Fibroblast of lung (primary cell): Measurements from ENCODE around the gene CHFR. TPM values are rescaled to one million over a fixed set of nuclear protein-coding genes. Genes with fewer than 3 reads are reported as not detected.
"Not testable (repeated sequence)": the region's sequence is repeated elsewhere in the genome, so short reads cannot be mapped to it uniquely, and the experiment has no call there.

Experiments
- DNase-seq, 2 donors: peaks; one replicate each; pipeline versions ENCODE4 v3.0.0 to v3.0.0-alpha.2; 2010; ENCODE audit warnings: low read depth in 2 of 2
- H2AFZ ChIP-seq: 2 replicates; pipeline ENCODE4 v1.5.1; 2012; ENCODE audit warnings: low read length, control low read depth, inconsistent platforms
- H3K27ac ChIP-seq: 2 replicates; pipeline ENCODE4 v1.5.1; 2011; ENCODE audit warnings: low read length, control low read depth; ENCODE audit not compliant: insufficient read depth
- H3K27me3 ChIP-seq: 2 replicates; pipeline ENCODE4 v1.5.1; 2011; ENCODE audit warnings: mild to moderate bottlenecking, low read length; ENCODE audit not compliant: control insufficient read depth, insufficient read depth
- H3K36me3 ChIP-seq: 2 replicates; pipeline ENCODE4 v1.5.1; 2011; ENCODE audit warnings: low read length; ENCODE audit not compliant: control insufficient read depth, insufficient read depth
- H3K4me1 ChIP-seq: 2 replicates; pipeline ENCODE4 v1.5.1; 2011; ENCODE audit warnings: low read length; ENCODE audit not compliant: control insufficient read depth, insufficient read depth; ENCODE audit errors: extremely low read depth
- H3K4me2 ChIP-seq: 2 replicates; pipeline ENCODE4 v1.5.1; 2011; ENCODE audit warnings: low read length, control low read depth; ENCODE audit not compliant: insufficient read depth; ENCODE audit errors: extremely low read depth
- H3K4me3 ChIP-seq, 4 experiments: fragments of 200-600 bp in 1 of 4; sonication (generic) in 1 of 4; replicated peaks in 1 of 4; 2 replicates each; pipeline ENCODE4 v1.5.1; 2011 to 2016; ENCODE audit warnings: low read length in 4 of 4, low read depth in 3 of 4, mild to moderate bottlenecking in 3 of 4, control low read depth in 2 of 4, inconsistent platforms in 1 of 4, mixed read lengths in 1 of 4; ENCODE audit not compliant: insufficient read depth in 1 of 4; ENCODE audit errors: control extremely low read depth in 1 of 4
- H3K79me2 ChIP-seq: 2 replicates; pipeline ENCODE4 v1.5.1; 2012; ENCODE audit warnings: mild to moderate bottlenecking, low read length, inconsistent platforms; ENCODE audit not compliant: control insufficient read depth, insufficient read depth
- H3K9ac ChIP-seq: 2 replicates; pipeline ENCODE4 v1.5.1; 2011; ENCODE audit warnings: mild to moderate bottlenecking, low read length, control low read depth; ENCODE audit not compliant: insufficient read depth
- H3K9me3 ChIP-seq: 2 replicates; pipeline ENCODE4 v1.5.1; 2012; ENCODE audit warnings: low read depth, low read length; ENCODE audit not compliant: control insufficient read depth, insufficient read depth
- H4K20me1 ChIP-seq: 2 replicates; pipeline ENCODE4 v1.5.1; 2011; ENCODE audit warnings: low read length; ENCODE audit not compliant: control insufficient read depth, insufficient read depth; ENCODE audit errors: extremely low read depth
- CTCF ChIP-seq, 2 donors: IDR thresholded peaks in 1 of 2; conservative IDR thresholded peaks in 1 of 2; 1 replicate in 1 of 2; 2 replicates in 1 of 2; pipeline ENCODE4 v1.5.1; 2011 to 2012; ENCODE audit warnings: low read length in 2 of 2, control low read depth in 1 of 2, inconsistent platforms in 1 of 2, low read depth in 1 of 2, mild to moderate bottlenecking in 1 of 2
- EZH2 ChIP-seq: IDR thresholded peaks from 2 replicates; pipeline ENCODE4 v1.5.1; 2012; ENCODE audit warnings: low read length, control low read depth, mild to moderate bottlenecking; ENCODE audit errors: missing control alignments
- polyA plus RNA-seq, 2 donors: library from polyadenylated mRNA; depleted of rRNA in 1 of 2; stranded (reverse) in 1 of 2; unstranded in 1 of 2; fragments of >200 nt; gene quantifications; 2 replicates each; pipeline ENCODE4 v1.2.1, GENCODE V29; 2011 to 2012; ENCODE audit warnings: missing spikeins in 1 of 2
- total RNA-seq: library from RNA; depleted of rRNA; stranded (reverse); fragments of >200 nt; gene quantifications from 2 replicates; pipeline ENCODE4 v1.2.1, GENCODE V29; 2014

Gene CHFR
- total and polyA plus RNA-seq, 2 donors (not counting 1 experiment from before 2014, with no cell fraction given): 24.3 to 28.2 TPM

DNA sequence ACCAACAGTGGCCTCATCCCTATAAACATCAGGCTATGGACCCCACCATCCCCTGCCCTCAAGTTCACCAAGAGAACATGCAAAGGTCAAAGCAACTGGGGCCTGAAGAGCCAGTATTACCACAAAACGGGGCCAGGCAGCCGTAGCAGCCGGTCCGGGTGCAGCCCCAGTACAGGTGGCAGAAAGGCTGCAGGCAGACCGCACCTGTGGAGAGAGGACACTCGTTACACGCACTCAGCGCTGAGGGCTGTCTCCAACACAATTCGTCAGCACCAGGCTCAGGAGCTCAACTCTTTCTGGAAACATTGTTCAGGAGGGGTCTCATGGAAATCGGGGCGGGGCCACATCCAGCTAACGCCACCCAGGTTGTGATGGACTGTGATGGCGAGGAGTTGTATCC, 38.9 kb downstream of the CHFR start:
- Histone ChIP-seq H3K27me3 (no peaks in the 10 kb centered on the region), H3K4me3 (no peak overlapping the region), H3K27ac (no peak overlapping the region), H3K4me1 (no peaks in the 10 kb centered on the region), H3K79me2 (no peaks in the 10 kb centered on the region), H3K9me3 (no peaks in the 10 kb centered on the region), H2AFZ (no peak overlapping the region), H4K20me1 (no peaks in the 10 kb centered on the region), H3K36me3 (peaks cover 37% of the 10 kb centered on the region), H3K4me2 (no peak overlapping the region), H3K9ac (no peak overlapping the region)
- DNase-seq: no peak
- TF ChIP-seq CTCF (conservative IDR thresholded peaks at IDR 0.05 in 1 of 2, IDR thresholded peaks at IDR 0.05 in 1 of 2; ENCODE audit: low read depth in 1 of 2, low read length in 2 of 2): no peak

DNA sequence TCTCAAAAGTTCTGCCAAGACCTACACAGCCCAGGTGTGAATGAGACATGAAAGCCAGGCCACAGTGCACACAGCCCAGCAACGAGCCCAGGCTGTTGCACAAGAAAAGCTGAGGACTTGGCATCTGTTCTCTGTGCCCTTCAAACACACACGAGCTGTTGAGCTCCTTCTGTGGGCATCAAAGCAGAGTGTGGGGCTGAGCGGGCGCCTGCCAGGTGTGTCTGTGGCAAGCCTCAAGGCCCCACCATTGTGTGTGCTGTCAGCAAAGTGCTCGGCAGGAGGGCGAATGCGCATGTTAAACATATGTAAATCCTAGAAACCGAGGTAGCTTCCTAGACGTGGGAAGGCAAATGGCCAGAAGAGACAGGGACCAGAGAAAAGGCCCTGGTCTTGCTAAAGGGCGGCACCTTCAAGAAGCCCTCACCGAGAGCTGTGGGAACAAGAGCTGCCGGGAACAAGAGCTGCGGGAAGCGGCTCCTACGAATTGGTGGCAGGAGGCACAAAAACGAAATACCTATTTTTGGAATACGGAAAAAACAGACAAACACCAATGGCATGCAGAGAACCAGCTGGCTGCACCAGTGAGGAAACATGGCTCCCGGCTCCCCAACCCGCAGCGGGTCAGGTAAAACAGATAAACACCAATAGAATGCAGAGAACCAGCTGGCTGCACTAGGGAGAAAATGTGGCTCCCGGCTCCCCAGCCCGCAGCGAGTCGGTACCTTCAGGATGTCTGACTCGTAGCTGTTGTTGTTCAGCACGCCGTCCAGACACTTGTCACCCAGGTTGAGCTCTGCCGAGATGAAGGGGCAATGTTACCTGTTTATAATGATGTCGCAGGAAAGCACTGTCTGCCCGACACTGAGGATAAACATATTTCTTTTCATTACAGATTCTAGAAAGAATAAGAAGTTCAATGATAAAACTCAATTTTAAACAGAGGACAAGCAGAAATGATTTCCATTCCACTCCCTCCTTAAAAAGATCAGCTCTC, 39.7 kb downstream of the CHFR start:
- H2AFZ ChIP-seq: no peak overlapping the region
- no peak overlapping the region for H3K27ac ChIP-seq
- H3K79me2 ChIP-seq: no peaks in the 10 kb centered on the region
- H3K27me3 ChIP-seq: no peaks in the 10 kb centered on the region
- H3K9ac ChIP-seq: no peak overlapping the region
- peaks cover 35% of the 10 kb centered on the region for H3K36me3 ChIP-seq
- DNase-seq: no peak
- H4K20me1 ChIP-seq: no peaks in the 10 kb centered on the region
- no peak overlapping the region for H3K4me3 ChIP-seq
- H3K9me3 ChIP-seq: no peaks in the 10 kb centered on the region
- H3K4me2 ChIP-seq: no peak overlapping the region
- no peaks in the 10 kb centered on the region for H3K4me1 ChIP-seq
- no peak for TF ChIP-seq CTCF (conservative IDR thresholded peaks at IDR 0.05 in 1 of 2, IDR thresholded peaks at IDR 0.05 in 1 of 2; ENCODE audit: low read depth in 1 of 2, low read length in 2 of 2)
- TF ChIP-seq EZH2: no peak

- DNase-seq, H4K20me1 ChIP-seq, H2AFZ ChIP-seq, H3K4me2 ChIP-seq, H3K4me1 ChIP-seq, H3K27me3 ChIP-seq, H3K4me3 ChIP-seq, H3K9me3 ChIP-seq, H3K9ac ChIP-seq, H3K27ac ChIP-seq, H3K79me2 ChIP-seq: not testable (repeated sequence)
- H3K36me3 ChIP-seq: peaks cover 35% of the 10 kb centered on the region
Measured at GRCh38 chr12:132844681-132845080, 42.7 kb downstream of the CHFR start.
